NCI-H345 treated with DMSO at 0.1 percent for 48 hours (cell line): ENCODE data around the gene B4GALT6.
A peak's percentile ranks its signal among the peaks of the same experiment; 100 is the strongest.
"Not testable (repeated sequence)": the region's sequence is repeated elsewhere in the genome, so short reads cannot be mapped to it uniquely, and the experiment has no call there.

Source experiments
- DNase-seq: peaks from one replicate; lab custom pipeline; 2025; ENCODE audit not compliant: unreplicated experiment; lab: John Stamatoyannopoulos, UW

The B4GALT6 gene, protein sequence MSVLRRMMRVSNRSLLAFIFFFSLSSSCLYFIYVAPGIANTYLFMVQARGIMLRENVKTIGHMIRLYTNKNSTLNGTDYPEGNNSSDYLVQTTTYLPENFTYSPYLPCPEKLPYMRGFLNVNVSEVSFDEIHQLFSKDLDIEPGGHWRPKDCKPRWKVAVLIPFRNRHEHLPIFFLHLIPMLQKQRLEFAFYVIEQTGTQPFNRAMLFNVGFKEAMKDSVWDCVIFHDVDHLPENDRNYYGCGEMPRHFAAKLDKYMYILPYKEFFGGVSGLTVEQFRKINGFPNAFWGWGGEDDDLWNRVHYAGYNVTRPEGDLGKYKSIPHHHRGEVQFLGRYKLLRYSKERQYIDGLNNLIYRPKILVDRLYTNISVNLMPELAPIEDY

DNA sequence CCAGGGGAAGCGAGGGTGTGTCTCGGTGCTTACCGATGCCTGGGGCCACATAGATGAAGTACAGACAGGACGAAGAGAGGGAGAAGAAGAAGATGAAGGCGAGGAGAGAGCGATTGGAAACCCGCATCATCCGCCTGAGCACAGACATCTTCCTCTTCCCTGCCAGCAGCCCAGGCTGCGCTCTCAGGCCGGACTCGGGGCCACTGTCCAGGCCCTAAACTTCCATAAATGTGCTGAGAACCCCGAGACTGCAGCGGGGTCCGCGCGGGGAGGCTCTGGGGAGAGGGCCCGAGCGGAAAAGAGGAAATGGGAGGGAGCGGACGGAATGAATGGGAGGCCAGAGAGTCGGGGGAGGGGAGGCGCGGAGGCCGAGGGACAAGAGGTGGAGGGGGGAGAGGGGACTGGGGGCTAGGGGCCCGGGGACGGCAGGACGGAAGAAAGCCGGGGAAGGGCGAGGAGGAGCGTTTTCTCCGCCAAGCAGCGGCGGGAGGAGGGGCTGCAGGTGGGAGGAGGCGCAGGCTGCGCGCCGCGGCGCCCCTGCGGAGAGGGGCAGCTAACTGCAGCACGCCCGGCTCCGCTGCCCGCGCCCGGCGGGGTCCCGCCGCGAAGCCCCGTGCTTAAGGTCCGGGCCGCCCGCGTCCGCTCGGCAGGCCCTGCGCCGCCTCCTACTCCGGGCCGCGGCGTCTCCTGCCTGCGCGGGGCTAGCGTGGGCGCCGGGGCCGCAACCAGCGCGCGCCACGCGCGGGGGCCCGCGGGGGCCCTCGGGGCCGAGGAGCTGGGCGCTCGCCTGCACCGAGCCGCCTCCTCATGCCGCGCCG lies at the start of gene B4GALT6:
Gene B4GALT6, minus strand, starts transcription at position 303 of the 818 bp plus-strand sequence. Its CDS starts 155 bp downstream, at position 148.
- no peak for DNase-seq

DNA sequence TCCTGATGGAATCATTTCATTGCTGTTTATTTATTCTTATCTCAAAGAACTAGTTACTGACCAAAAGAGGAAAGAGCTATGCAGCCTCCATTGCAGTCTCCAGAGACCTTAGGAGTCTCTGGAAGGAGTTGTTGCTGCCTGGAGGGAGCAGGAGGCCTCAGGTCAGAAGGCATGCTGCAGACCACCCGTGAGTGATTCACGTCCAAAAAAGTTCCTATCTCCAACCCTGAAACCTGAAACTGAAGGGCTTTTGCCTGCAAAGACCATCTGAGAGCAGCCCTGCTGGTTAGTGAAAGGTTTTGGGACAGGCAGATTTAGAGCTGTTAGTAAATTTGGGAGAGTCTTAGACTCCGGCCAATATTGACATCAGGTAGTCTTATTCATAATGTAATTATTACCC lies 47.2 kb upstream of the B4GALT6 start:
- DNase-seq = no peak

DNA sequence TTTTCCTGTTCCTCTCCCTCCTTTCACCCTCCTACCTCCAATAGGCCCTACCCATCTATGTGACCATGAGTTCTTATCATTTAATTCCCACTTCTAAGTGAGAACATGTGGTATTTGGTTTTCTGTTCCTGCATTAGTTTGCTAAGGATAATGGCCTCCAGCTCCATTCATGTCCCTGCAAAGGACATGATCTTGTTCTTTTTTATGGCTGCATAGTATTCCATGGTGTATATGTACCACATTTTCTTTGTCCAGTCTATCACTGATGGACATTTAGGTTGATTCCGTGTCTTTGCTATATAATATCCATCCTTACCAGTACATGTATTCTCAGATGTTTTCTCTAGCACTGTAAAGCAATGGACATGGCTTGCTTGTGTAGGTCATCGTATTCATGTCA lies 44.8 kb upstream of the B4GALT6 start:
- DNase-seq = not testable (repeated sequence)

DNA sequence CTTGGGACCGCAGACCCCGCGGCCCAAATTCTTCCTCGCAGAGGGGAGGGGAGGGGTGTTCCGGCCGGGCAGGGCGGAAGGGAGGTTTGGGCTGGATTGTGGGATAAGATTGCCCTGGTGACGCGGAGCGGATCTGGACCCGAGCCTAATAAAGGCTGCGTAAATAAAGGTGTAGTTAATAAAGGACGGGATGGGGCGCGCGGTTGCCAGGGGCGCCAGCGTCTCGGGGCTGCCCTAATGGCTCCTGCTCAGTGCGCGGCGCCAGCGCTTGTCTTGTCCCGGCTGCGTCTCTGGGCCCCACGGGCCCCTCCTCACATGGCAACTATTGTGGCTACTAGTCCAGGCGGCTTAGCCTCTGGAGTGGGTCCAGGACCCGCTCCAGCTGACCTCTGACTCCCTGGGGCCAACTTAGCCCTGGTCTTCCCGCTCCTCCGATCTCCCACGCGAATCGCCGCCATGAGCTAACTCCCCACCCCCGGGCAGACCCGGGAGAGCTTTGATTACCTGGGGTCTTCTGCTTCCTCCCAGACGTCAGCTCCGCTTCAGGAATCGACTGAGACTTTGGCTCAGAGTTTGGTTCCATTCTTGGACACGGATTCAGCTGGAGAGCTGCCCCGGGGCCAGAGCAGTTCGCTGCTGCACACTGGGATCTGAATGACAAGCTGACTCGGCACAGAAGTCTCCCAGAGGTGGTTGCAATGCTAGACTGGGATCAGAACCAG lies 39.8 kb upstream of the B4GALT6 start:
- DNase-seq = no peak

DNA sequence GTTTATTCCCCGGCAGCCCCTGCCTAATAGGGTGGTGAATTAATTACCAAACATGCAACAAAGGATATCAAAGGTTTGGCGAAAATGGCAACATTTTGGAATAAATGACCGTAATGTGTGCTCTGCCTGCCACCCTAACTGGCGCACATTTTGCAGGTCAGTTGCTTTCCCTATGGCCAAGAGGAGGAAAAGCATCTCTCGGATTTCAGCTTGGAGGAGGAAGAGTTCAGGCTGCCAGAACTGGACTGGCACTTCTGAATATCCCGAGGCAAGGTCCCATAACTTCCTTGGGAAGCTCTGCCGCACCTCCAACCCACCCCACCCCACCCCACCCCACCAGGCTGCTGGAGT lies 39.2 kb upstream of the B4GALT6 start:
- DNase-seq = no peak

DNA sequence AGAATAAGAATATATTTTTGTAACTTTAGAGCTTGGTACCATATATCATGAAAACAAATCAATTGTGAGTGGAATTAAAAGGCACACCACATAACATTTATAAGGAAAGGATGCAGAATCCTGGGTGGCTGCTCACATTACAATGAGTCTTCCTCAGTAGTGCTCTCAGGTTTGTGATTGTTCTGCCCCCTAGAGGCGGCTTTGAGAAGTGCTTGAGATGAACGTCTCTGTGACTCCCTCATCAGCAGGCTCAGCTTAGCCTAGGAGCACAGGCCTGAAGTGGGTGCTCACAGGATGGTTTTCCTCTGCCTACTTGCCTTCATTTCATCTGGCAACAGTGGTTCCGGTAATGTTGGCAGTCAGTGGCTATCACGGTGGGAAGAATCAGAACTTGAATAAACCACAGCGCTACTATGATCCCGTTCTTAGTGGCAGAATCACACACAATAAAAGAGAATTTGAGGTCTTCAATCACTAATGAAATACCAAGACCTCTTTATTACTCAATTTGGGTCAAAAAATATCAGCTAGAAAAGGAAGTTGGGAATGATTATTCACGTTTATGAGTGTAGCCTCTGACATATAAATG lies 38.1 kb upstream of the B4GALT6 start:
- peak; percentile 66 for DNase-seq

DNA sequence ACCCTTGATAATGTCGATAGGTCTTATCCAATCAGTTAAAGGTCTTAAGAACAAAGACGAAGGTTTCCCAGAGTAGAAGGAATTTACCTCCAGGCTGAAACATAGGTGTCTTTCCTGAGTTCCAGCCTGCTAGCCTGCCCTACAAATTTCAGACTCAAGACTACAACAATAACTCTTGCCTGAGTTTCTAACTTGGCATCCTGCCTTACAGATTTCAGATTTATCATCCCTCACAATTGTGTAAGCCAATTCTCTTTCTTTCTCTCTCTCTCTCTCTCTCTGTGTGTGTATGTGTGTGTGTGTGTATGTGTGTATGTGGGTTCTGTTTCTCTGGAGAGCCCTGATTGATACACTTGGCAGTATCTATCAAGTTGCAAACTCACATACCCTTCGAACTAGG lies 37.2 kb upstream of the B4GALT6 start:
- no peak for DNase-seq

DNA sequence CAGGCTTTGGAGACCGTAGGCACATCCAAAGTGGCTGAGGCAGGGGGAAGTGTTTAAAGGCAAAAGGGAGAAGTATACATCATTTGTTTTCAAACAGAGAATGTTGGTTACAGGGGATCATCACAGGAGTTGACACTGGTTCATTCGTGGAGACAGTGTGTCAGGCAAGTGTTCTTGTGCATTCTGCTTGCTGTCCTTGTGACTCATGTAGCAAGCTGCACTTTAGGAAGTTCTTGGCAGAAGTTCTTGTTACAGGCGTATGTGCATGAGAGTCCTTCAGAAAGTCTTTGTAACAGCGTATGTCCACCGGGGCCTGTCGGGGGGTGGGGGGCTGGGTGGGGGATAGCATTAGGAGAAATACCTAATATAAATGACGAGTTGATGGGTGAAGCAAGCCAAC lies 36.5 kb upstream of the B4GALT6 start:
- no peak for DNase-seq

DNA sequence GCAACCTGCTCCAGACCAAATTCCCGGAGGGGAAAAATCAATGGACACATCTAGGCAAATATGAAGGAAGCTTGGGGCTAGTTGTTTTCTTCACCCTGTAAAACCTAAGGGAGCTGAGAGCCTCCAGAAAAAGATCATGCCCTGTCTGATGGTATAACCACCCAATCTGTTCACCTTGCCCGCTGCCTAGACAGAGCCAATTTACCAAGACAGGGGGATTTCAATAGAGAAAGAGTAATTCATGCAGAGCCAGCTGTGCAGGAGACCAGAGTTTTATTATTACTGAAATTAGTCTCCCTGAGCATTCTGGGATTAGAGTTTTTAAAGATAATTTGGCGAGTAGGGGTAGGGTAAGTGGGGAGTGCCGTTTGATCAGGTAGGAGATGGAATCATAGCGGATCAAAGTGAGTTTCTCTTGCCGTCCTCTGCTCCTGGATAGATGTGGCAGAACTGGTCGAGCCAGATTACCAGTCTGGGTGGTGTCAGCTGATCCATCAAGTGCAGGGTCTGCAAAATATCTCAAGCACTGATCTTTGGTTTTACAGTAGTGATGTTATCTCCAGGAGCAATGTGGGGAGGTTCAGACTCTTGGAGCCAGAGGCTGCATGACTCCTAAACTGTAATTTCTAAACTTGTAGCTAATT lies 35.1 kb upstream of the B4GALT6 start:
- DNase-seq = no peak

DNA sequence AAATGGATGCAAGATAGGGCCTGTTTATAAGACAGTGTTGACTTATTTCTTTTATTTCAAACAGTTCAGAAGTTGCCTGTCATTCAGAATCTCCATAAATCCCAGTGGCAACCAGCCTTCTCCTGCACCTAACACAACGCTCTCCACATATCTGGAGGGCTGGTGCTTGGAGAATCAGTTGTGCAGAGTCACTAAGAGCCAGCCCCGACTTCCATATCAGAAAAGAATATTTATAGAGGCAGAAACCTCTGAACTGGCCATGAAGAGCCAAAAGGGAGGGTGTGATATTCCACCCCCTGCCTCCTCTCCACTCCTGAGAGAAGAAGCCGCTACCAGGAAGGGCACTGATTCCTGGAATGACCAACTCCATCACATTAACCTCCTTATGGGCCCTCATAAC lies 34.0 kb upstream of the B4GALT6 start:
- DNase-seq = no peak

DNA sequence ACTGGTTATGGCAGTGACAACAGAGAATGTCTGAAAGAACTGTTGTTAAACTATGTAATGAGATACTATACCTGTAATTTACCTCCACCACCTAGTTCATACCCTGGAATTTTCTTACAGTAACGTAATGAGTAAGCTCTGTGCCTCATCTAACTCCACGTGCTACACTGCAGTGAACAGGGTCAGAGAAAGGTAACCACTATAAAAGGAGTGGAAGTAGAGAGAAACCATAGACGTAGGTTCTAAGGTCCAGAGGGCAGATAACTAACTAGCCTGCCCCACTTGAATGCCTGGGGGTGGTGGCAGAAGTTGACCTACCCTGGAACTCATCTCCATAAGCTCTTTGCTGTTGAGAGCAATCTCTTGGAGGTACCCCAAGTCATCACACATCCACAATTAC lies 32.0 kb upstream of the B4GALT6 start:
- DNase-seq = no peak

DNA sequence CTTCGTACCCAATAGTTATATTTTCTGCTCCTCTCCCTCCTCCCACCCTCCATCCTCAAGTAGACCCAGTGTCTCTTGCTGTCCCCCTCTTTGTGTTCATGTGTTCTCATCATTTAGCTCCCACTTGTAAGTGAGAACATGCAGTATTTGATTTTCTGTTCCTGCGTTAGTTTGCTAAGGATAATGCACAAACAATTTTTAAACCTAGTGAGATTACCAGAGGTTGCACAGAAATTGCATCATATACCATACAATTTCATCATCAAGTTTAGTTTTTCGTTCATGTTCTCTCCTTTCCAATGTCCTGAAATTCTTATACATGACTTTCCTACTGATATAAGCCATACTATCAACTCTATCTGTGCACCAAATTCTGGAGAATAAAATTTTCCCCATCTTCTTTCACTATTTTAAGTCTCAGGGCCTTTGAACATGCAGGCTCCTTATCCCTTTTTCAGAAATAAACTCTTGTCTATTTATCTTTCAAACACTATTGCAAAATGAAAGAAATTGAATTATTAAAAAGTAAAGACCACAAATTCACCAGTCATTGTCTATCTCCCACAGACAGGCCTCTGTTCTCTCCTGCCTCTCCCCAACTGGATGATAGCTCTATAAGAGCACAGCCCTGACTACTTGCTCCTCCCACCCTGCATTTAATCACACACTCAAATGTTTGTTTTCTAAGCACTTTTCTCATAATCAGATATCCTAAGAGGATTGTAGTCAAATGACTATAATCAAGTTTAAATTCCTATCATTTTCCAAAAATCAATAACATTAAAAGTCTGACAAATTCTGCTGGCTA lies 27.2 kb upstream of the B4GALT6 start:
- DNase-seq = no peak

DNA sequence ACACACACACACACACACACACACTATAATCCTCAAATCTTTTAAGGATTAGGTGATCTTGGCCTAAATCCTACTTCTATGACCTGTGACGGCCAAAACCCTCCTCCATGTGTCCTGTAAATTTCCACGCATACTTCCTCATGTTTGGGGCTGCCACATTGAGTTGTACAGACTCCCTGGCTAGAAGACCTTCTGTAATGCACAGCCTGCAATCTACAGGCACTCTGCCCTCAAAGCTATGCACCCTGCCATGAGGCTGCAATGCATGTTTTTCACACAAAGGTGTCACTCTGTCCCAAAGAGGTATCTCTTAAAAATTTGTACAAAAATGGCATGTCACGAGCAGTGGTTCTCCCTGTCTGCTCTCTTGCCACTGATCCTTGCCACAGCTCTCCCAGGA lies 26.4 kb upstream of the B4GALT6 start:
- DNase-seq = no peak

DNA sequence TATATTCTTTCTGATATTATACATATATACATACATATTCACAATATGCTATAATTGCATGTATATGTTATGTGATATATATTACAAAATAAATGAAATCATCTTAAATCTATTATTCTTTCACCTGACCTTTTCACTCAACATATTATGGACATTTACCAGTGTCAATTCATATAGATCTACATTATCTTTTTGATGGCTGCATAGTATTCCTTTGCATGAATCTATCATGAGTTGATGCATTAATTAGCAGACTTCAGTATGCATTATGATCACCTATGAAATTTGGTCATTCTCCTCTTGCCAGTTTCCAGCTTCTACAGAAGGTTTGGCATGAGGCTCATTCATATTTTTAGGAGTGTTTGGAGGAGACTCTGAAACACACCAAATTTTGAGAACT lies 23.4 kb upstream of the B4GALT6 start:
- no peak for DNase-seq

DNA sequence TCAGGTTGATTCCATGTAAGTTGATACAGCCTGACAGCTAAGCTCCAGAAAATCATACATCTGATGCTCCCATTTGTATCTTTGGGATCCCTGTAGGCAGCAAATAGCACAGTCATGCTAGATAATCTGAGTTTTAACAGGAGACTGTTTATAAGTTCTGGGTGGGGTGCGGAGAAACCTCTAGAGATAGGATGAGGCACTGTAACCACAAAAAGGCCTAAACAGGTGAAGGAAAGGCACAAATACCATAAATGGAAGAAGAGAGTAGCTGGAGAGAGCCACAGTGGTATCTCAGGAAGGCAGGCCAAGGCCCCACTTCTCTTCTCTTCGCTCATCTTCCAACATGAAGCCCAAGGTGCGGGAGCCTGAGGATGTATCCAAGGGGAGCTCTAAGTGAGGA lies 18.1 kb upstream of the B4GALT6 start:
- DNase-seq = no peak

DNA sequence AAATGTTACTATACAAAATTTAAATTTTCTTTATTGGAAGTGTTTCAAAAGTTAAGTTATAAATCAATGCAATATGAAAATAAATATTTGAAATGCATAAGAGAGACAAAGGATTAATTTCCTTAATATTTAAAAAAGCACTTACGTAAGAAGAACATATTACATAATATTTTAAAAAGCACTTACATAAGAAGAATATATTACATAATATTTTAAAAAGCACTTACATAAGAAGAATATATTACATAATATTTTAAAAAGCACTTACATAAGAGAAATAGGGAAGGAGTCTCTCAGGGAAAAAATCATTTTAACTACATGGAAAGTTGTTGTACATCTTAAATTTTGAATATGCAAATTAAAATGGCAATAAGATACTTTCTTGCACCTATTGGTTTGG lies 17.4 kb upstream of the B4GALT6 start:
- no peak for DNase-seq

DNA sequence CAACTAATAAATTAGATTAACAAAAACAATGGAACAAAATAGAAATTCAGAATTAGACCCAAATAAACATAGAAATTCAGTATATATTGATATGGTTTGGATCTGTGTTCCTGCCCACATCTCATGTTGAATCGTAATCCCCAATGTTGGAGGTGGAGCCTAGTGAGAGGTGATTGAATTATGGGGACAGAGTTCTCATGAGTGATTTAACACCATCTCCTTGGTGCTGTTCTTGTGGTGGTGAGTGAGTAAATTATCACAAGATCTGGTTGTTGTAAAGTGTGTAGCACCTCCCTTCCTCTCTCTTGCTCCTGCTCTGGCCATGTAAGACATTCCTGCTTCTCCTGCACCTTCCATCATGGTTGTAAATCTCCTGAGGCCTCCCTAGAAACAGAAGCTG lies 16.6 kb upstream of the B4GALT6 start:
- no peak for DNase-seq

DNA sequence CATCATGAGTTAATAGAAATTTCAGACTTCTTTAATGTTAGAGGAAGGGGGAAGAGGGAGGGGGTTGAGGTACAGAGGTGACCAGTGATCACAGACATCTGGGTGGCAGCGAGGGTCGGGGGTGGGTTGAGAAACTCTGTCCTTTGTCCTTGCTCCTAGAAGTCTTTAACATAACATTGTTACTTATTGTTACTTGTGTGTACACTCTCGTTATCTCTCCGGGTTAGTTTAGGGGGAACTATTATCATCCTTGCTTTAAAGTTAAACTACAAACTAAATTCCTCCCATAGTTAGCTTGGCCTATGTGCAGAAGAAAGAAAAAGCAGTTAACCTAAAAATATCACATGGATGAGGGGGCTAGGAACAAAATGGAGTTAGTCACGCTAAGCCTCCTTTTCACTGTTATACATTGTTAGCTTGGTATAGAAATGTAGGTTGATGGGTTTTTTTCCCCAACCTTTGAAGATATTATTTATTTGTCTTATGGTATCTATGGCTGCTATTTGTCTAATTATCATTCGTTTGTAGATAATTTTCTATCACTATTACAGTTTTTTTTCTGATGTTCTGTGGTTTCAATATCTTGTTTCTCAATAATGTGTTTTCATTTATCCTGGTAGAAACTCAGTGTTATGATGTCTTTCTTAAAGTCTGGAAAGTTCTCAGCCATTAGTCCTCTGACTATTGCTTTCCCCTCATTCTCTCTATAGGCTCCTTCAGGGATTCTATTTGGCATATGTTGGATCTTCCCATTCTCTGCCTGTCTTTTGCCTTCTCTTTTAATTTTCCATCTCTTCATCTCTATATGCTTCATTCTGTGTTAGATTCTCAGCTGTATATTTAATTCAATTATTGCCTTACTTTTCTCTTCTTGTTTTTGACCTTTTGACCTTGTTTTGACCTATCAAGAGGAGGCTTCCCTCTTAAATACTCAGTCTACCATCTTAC lies 13.2 kb upstream of the B4GALT6 start:
- no peak for DNase-seq

DNA sequence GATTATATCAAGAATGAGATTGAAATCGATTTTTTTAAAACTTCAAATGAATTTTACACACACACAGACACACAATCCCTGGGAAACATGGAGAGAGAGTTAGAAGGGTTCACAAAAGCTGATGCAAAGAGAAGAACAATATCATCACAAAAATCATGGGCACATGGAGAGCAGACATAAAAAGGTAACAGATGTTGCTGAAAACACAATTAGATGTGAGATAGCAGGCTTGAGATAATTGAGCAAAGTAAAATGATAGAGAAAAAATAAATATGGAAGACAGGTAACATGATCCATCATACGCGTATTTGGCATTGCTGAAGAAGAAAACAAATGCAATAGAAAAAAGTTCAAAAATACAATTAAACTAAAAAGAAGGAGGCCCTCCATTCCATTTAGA lies 11.6 kb upstream of the B4GALT6 start:
- no peak for DNase-seq
